ENCODE results near the gene RARA.
A peak's percentile ranks its signal among the peaks of the same experiment; 100 is the strongest.

The RARA gene

GRCh38 chr17:40325156-40326013 lies 16.4 kb downstream of the RARA start (continued):
- TF ChIP-seq MEIS1 (CRISPR knock-in tag; IDR thresholded peaks at IDR 0.05; ENCODE audit: borderline replicate concordance) (no peak), ZNF580 (tag by site-specific recombination; IDR thresholded peaks at IDR 0.05) (peak; percentile 64), HOXC10 (CRISPR knock-in tag; IDR thresholded peaks at IDR 0.05) (no peak), ZNF626 (tag by site-specific recombination; IDR thresholded peaks at IDR 0.05) (no peak), ZNF404 (tag by site-specific recombination; IDR thresholded peaks at IDR 0.05) (peak; percentile 95), ZNF510 (tag by site-specific recombination; IDR thresholded peaks at IDR 0.05; ENCODE audit: insufficient replicate concordance) (no peak), ZNF548 (tag by site-specific recombination; IDR thresholded peaks at IDR 0.05) (no peak), ZNF24 (tag by site-specific recombination; IDR thresholded peaks at IDR 0.05) (no peak), ZBTB44 (tag by site-specific recombination; IDR thresholded peaks at IDR 0.05) (no peak), ELK4 (IDR thresholded peaks at IDR 0.05; ENCODE audit: borderline replicate concordance, low read depth, low read length) (no peak), BCL6B (tag by site-specific recombination; IDR thresholded peaks at IDR 0.05) (no peak), ZNF133 (tag by site-specific recombination; IDR thresholded peaks at IDR 0.05) (no peak), ZNF785 (tag by site-specific recombination; IDR thresholded peaks at IDR 0.05) (no peak), MZF1 (tag by site-specific recombination; IDR thresholded peaks at IDR 0.05; ENCODE audit: borderline replicate concordance) (no peak; the same call in 1 of the 2 replicates), ZNF211 (tag by site-specific recombination; IDR thresholded peaks at IDR 0.05; ENCODE audit: low read depth) (no peak), ZNF629 (tag by site-specific recombination; IDR thresholded peaks at IDR 0.05) (peak; percentile 75), ZNF302 (tag by site-specific recombination; IDR thresholded peaks at IDR 0.05; ENCODE audit: low read depth) (0 out of 2 replicates have a peak, but pooled peaks have one; percentile 48), ZBTB10 (tag by site-specific recombination; IDR thresholded peaks at IDR 0.05) (no peak), HIC1 (tag by site-specific recombination; IDR thresholded peaks at IDR 0.05) (0 out of 2 replicates have a peak, but pooled peaks have one; percentile 30), OSR2 (tag by site-specific recombination; IDR thresholded peaks at IDR 0.05) (no peak), SCRT2 (tag by site-specific recombination; IDR thresholded peaks at IDR 0.05) (no peak), SETDB1 (IDR thresholded peaks at IDR 0.05; ENCODE audit: insufficient read length, low read length) (no peak), ZNF639 (tag by site-specific recombination; IDR thresholded peaks at IDR 0.05) (peak; percentile 88), ZNF274 (IDR thresholded peaks at IDR 0.05; ENCODE audit: low read length) (no peak), ZNF274 (tag by site-specific recombination; IDR thresholded peaks at IDR 0.05; ENCODE audit: borderline replicate concordance) (no peak), ZNF707 (tag by site-specific recombination; IDR thresholded peaks at IDR 0.05) (no peak), ZNF175 (tag by site-specific recombination; IDR thresholded peaks at IDR 0.05) (no peak), ZNF423 (tag by site-specific recombination; IDR thresholded peaks at IDR 0.05) (no peak), ZBTB1 (tag by site-specific recombination; IDR thresholded peaks at IDR 0.05) (peak; percentile 66; the same call in 1 of the 2 replicates)
